K562 (cell line): ENCODE data around the gene CHST12.

Source experiments
- POLR2A ChIP-seq: fragments of 450-650 bp; conservative IDR thresholded peaks from 2 replicates; pipeline ENCODE4 v1.6.1; 2016
- SRSF9 ChIP-seq: fragments of 200-400 bp; formaldehyde crosslinking; IDR thresholded peaks from 2 replicates; pipeline ENCODE4 v1.6.1; 2017; ENCODE audit warnings: low read depth, low read length, borderline replicate concordance
- TRIM24 ChIP-seq, 2 experiments: fragments of 450-650 bp; IDR thresholded peaks; 2 replicates each; pipeline ENCODE4 v1.6.1; 2016
- ZEB2 ChIP-seq: fragments of 450-650 bp; IDR thresholded peaks from 2 replicates; pipeline ENCODE4 v1.6.1; 2016
- TF ChIP-seq, protein P1 (sequence below): sonication (generic); formaldehyde crosslinking; IDR thresholded peaks from 2 replicates; pipeline ENCODE4 v1.8.1; 2023; ENCODE audit warnings: mild to moderate bottlenecking, missing genetic modification reagents, moderate library complexity

DNA sequence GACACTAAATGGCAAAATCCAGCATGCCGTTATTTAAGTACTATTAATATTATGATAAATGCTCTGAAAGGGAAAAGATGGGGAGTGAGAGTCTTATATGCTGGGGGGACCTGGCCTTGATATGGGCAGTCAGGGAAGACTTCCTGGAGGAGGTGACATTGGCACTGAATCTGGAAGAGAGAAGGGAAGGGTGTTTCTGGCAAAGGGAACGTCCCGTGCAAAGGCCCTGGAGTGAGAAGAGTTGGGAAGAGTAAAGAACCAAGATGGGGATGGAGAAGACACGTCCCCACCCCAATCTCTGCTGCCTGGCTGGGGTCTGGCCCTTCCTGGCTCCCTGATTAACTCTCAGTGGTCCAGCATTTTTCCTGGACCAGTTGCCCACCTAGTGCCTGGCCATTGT, 77.8 kb downstream of the CHST12 start:
- TF ChIP-seq TRIM24 (IDR thresholded peaks at IDR 0.05) (no peak), SRSF9 (no peak), POLR2A (no peak), ZEB2 (no peak)
- TF ChIP-seq, protein P1, sequence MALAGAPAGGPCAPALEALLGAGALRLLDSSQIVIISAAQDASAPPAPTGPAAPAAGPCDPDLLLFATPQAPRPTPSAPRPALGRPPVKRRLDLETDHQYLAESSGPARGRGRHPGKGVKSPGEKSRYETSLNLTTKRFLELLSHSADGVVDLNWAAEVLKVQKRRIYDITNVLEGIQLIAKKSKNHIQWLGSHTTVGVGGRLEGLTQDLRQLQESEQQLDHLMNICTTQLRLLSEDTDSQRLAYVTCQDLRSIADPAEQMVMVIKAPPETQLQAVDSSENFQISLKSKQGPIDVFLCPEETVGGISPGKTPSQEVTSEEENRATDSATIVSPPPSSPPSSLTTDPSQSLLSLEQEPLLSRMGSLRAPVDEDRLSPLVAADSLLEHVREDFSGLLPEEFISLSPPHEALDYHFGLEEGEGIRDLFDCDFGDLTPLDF = no peak
